GM18858 (cell line): ENCODE results near the gene PGP.

ENCODE experiments used
- ATAC-seq: cut with Tn5 transposase; IDR thresholded peaks from one replicate; pipeline ENCODE4 v1.9.1; 2021; ENCODE audit not compliant: unreplicated experiment

PGP gene

GRCh38 chr16:2237493-2238149, 23.0 kb upstream of the PGP start:
- ATAC-seq: no peak

GRCh38 chr16:2237102-2237482, 22.5 kb upstream of the PGP start:
- ATAC-seq: no peak

GRCh38 chr16:2236337-2237101, 21.9 kb upstream of the PGP start, which contains the start of gene DNASE1L2:
Gene DNASE1L2, plus strand, starts transcription at chr16:2236444. Its CDS starts 373 bp downstream, at chr16:2236817.
- no peak for ATAC-seq

- no peak for ATAC-seq
These were observed 21.2 kb upstream of the PGP start for GRCh38 chr16:2235695-2236336.

GRCh38 chr16:2235234-2235651, 20.6 kb upstream of the PGP start:
- ATAC-seq: no peak

- ATAC-seq: no peak
These were observed 20.2 kb upstream of the PGP start for GRCh38 chr16:2234813-2235170.

- ATAC-seq: no peak
These were observed 19.5 kb upstream of the PGP start for GRCh38 chr16:2233872-2234812.

- ATAC-seq: no peak
These were observed 18.6 kb upstream of the PGP start for GRCh38 chr16:2233046-2233775.

- ATAC-seq: no peak
These were observed 17.7 kb upstream of the PGP start for GRCh38 chr16:2232094-2232990.

- ATAC-seq: no peak
These were observed 16.6 kb upstream of the PGP start for GRCh38 chr16:2231016-2231931.

GRCh38 chr16:2230376-2230775, 15.7 kb upstream of the PGP start:
- ATAC-seq: no peak

- ATAC-seq: no peak
These were observed 15.1 kb upstream of the PGP start for GRCh38 chr16:2229632-2230250.

GRCh38 chr16:2229091-2229490, 14.5 kb upstream of the PGP start:
- no peak for ATAC-seq

- ATAC-seq: no peak
These were observed 13.7 kb upstream of the PGP start for GRCh38 chr16:2228161-2228824.

- no peak for ATAC-seq
These were observed 12.3 kb upstream of the PGP start for GRCh38 chr16:2226918-2227317.

- ATAC-seq: no peak
These were observed 11.7 kb upstream of the PGP start for GRCh38 chr16:2226245-2226793.

GRCh38 chr16:2223942-2224486, 9.4 kb upstream of the PGP start:
- peak; percentile 2 for ATAC-seq
